GM18907 (cell line): ENCODE measurements around the gene FMN1.

Experiments
- ATAC-seq: cut with Tn5 transposase; IDR thresholded peaks from one replicate; pipeline ENCODE4 v1.9.1; 2021; ENCODE audit warnings: mild to moderate bottlenecking, moderate library complexity; ENCODE audit not compliant: unreplicated experiment

Gene FMN1

DNA sequence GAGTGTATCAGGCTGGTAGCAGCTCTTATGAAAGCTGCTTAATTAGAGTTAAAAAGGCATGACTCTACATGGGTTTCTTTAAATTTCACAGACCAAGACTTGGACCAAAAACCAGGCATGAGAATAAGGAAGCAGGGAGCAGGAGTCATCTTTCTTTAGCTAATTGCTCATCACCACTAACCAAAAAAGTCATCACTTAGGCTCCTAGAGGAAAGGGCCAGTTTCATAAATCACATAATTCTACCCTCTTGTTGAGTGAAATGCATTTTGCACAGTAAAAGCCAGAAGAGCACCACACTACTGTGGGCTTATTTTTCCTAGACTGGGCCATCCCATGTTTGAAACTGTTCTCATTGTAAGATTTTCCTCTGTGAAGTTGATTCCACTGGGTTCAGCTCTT is 301.1 kb downstream of the FMN1 start:
- no peak for ATAC-seq

DNA sequence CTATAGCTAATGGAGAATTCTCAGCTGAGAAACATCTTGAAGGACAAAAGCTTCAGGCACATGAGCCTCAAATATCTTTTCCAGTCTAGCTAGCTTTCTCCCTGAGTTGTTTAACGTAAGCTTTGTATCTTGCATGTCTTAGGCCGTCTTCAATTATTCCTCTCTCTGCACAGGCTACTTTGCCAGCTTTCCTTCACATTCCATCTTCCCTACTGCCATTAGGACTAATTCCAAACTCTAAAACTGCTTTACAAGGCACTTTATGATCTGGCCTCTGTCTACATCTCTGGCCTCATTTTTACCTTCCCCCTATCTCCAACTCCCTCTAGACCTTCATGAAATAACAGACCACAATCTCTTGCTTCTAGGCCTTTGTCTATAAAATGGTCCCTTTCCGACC is 305.3 kb downstream of the FMN1 start:
- ATAC-seq = no peak

- no peak for ATAC-seq
These were observed 306.2 kb downstream of the FMN1 start for GRCh38 chr15:32888221-32888761.

DNA sequence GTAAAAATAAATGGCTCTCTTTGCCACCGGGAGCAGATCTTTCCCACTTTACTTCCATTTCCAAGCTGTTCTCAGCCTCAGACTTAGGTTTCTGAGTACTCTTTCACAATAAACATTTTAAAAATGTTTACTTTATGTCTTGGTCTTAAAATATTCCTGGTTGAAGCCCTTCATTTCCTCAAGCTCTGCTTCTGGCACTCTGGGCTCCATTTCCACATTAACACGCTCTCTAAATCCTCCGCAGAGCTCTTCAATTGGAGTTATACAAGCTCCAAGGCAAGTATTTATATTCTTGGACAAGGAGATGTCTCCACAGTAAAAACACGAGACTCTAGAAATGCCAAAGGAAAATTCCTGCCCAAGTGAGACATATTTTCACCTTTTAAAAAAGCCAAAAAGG is 307.4 kb downstream of the FMN1 start:
- no peak for ATAC-seq

DNA sequence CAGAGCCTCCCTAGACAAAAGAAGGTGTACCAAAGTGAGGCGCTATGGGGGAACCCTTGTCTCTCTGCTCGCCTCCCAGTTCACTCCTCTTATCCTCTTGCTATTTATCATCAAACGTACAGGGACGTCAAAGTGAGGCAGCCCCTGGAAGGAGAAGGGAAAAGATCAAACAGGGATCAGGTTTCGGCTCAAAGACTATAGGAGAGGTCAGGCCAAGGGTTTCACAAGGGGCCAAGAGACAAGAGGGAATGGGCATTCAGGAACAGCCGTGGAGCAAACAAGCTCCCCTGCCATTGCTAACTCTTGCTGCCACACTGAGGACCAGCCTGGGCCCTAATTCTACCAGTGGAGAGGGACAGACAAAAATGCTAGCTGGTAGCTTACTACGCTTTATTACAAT is 308.1 kb downstream of the FMN1 start:
- no peak for ATAC-seq

GRCh38 chr15:32885713-32886112 is 308.8 kb downstream of the FMN1 start:
- ATAC-seq = no peak

- ATAC-seq = no peak
These were observed 310.4 kb downstream of the FMN1 start for GRCh38 chr15:32884146-32884545.

DNA sequence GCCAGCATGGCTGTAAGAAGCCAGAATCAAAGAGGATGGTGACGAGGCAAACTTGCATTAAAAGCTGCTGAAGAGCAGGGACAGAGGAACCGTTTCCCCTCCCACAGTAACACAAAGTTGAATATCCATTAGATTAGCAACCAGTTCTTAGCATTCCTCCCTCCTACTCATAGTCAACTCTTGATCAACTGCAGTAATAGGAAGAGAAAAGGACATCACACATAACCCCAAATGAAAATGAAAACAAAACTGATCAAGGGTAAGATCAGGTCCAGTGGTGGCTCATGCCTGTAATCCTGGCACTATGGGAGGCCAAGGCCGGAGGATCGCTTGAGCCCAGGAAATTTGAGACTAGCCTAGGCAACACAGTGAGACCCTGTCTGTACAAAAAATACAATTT is 311.6 kb downstream of the FMN1 start:
- no peak for ATAC-seq

DNA sequence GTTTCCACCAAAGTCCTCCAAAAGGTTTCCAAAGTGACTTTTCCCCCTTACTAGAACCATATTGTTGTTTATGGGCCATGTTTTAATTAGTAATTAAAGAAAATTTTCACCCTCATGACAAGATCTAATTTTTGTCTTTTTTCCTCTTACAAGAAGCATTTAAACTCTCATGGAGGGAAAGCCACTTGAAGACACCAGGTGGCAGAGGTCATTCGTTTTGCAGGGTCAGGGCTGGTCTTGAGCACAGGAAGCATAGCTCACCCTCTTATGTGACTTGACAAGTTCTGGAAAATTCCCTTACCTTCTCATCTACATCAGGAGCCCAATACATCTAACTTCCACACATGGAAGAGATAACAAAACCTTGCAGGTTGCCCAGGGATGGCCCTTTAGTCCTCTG is 313.0 kb downstream of the FMN1 start:
- no peak for ATAC-seq

- no peak for ATAC-seq
These were observed 313.9 kb downstream of the FMN1 start for GRCh38 chr15:32880642-32881041.

- ATAC-seq = no peak
These were observed 314.5 kb downstream of the FMN1 start for GRCh38 chr15:32879980-32880379.

DNA sequence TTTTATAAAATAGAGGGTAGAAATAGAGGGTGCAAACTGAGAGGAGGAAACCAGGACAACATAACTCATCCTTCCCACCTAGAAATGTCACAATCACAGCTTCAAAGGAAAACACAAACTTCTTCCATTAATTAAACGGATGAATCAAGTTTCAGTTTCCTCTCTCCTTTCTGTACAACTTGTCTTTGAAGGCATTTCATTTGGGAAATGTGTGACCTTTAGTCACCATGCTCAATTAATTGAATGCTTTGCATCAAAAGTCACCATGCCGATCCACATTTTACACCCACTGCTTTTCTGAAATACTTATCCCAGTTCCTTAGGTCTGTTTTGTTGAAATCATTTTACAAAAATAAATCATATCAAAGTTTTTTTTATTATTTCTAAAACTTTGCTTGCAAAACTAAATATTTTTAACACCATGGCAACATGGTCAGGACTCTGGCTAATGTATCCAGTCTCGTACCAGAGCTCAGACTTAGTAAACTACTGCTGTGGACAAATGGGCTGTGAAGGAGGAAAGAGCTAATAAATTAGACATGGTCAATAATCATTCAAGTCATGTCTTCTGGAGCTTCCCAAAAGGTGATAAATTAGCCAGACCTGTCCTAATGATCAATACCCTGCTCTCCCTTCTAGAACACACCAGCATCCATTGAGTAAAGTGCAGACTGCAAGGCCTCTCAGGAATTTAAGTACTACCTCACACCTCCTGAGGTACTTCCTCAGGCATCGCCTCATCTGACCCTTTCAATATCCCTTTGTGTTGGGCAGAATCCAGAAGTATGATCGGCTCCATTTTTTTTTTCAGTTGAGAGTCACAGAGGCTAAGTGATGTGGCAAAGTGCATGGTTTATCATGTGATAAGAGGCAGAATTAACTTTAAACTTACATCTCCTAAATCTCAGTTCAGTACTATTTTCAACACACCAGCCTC is 315.4 kb downstream of the FMN1 start:
- ATAC-seq = no peak

DNA sequence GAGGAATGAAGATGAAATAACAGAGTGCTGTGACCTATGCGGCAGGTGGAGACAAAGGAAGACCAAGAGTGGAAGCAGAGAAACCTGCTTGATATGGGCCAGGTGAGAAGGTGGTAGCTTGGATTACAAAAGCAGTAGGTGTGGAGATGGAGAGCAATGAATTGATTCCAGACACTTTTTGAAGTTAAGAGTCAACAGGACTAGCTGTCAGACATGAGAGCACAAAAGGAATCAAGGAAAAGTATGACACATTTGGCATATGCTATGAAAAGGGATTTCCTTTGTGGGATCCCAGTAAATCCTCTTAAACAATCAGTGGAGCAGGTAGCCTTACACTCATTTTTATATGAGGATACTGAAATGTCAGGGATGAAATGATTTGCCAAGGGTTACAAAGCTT is 316.2 kb downstream of the FMN1 start:
- ATAC-seq = no peak

DNA sequence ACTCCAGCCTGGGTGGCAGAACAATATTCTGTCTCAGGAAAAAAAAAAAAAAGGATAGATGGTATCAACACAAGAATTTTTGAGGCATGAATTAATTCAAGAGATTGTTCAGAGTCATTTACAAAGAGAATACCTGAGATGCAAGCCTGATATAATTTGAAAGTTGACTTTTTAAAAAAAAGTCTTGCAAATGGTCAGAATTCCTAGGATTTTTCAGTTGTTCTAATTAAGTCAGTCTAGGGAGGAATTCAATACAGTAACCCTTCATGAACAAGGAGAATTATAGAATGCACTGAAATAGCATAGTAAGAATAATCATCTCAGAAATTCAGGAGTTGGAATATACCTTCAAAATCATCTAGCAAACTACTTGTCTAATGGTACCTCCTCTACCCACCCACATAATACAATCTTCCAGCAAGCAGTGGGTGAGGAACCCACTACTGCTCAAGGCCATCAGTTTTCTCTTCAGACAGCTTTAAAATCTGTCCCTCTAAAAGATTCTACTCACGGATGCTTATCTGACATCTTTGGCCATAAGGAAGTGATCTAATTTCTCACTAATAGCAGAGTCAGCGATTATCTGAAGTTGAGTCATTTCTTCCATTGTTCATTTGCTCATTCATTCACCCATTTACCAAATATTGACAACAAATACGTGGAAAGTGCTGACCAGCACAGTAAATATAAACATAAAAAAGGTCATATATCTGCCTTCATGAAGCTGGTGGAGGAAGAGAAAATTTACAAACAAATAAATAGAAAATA is 317.1 kb downstream of the FMN1 start:
- no peak for ATAC-seq

GRCh38 chr15:32873284-32874114 is 321.0 kb downstream of the FMN1 start:
- ATAC-seq = no peak

- ATAC-seq = no peak
These were observed 321.8 kb downstream of the FMN1 start for GRCh38 chr15:32872621-32873283.

- ATAC-seq = no peak
These were observed 322.6 kb downstream of the FMN1 start for GRCh38 chr15:32871883-32872282.

- ATAC-seq = peak; percentile 79
These were observed 324.1 kb downstream of the FMN1 start for GRCh38 chr15:32870240-32871033.

GRCh38 chr15:32869776-32870175 is 324.7 kb downstream of the FMN1 start:
- no peak for ATAC-seq

- ATAC-seq = no peak
These were observed 327.2 kb downstream of the FMN1 start for GRCh38 chr15:32867313-32867626.
